GM23248 (cell line): ENCODE results near the gene GNPTAB. TPM values are rescaled to one million over a fixed set of nuclear protein-coding genes. Genes with fewer than 3 reads are reported as not detected.
"Not testable (repeated sequence)": the region's sequence is repeated elsewhere in the genome, so short reads cannot be mapped to it uniquely, and the experiment has no call there.

Experiments used
- DNase-seq: peaks from one replicate; pipeline ENCODE4 v3.0.0-alpha.2; 2015
- H2AFZ ChIP-seq: fragments of 200-600 bp; sonication (generic); 2 replicates; pipeline ENCODE4 v1.6.1; 2016; ENCODE audit warnings: antibody characterized with exemption
- H3F3A ChIP-seq: fragments of 200-600 bp; sonication (generic); 2 replicates; pipeline ENCODE4 v1.6.1; 2016; ENCODE audit warnings: mild to moderate bottlenecking, antibody characterized with exemption, mixed run types; ENCODE audit not compliant: insufficient read depth
- H3K27ac ChIP-seq: fragments of 200-600 bp; sonication (generic); 2 replicates; pipeline ENCODE4 v1.5.1; 2016; ENCODE audit warnings: mild to moderate bottlenecking
- H3K27me3 ChIP-seq: fragments of 200-600 bp; sonication (generic); replicated peaks from 2 replicates; pipeline ENCODE4 v1.6.1; 2016; ENCODE audit warnings: mild to moderate bottlenecking; ENCODE audit not compliant: insufficient read depth
- H3K36me3 ChIP-seq: fragments of 200-600 bp; sonication (generic); 2 replicates; pipeline ENCODE4 v1.6.1; 2016; ENCODE audit warnings: low read depth, mild to moderate bottlenecking
- H3K4me1 ChIP-seq: fragments of 200-600 bp; sonication (generic); 2 replicates; pipeline ENCODE4 v1.6.1; 2016; ENCODE audit warnings: mild to moderate bottlenecking; ENCODE audit not compliant: insufficient read depth
- H3K4me2 ChIP-seq: fragments of 200-600 bp; sonication (generic); one replicate; pipeline ENCODE4 v1.6.1; 2016; ENCODE audit warnings: mild to moderate bottlenecking; ENCODE audit not compliant: unreplicated experiment
- H3K4me3 ChIP-seq: fragments of 200-600 bp; sonication (generic); 2 replicates; pipeline ENCODE4 v1.5.1; 2016; ENCODE audit warnings: mild to moderate bottlenecking
- H3K79me2 ChIP-seq: fragments of 200-600 bp; sonication (generic); 2 replicates; pipeline ENCODE4 v1.6.1; 2016; ENCODE audit warnings: mild to moderate bottlenecking; ENCODE audit not compliant: insufficient read depth
- H3K9ac ChIP-seq: fragments of 200-600 bp; sonication (generic); 2 replicates; pipeline ENCODE4 v1.6.1; 2016; ENCODE audit warnings: mild to moderate bottlenecking
- H3K9me2 ChIP-seq: fragments of 200-600 bp; sonication (generic); 2 replicates; pipeline ENCODE4 v1.6.1; 2016; ENCODE audit warnings: mixed run types, mild to moderate bottlenecking, moderate library complexity; ENCODE audit not compliant: insufficient read depth
- H3K9me3 ChIP-seq: fragments of 200-600 bp; sonication (generic); one replicate; pipeline ENCODE4 v1.6.1; 2017; ENCODE audit warnings: low read depth
- H4K20me1 ChIP-seq: fragments of 200-600 bp; sonication (generic); 2 replicates; pipeline ENCODE4 v1.6.0; 2016; ENCODE audit not compliant: insufficient read depth
- EZH2 ChIP-seq: fragments of 200-600 bp; sonication (generic); IDR thresholded peaks from 2 replicates; pipeline ENCODE4 v1.6.1; 2018; ENCODE audit warnings: antibody characterized with exemption, mild to moderate bottlenecking; ENCODE audit not compliant: insufficient read depth, poor library complexity, severe bottlenecking
- EZH2phosphoT487 ChIP-seq: fragments of 200-600 bp; sonication (generic); IDR thresholded peaks from 2 replicates; pipeline ENCODE4 v1.6.1; 2018; ENCODE audit warnings: antibody characterized with exemption, moderate library complexity, mild to moderate bottlenecking, low read depth; ENCODE audit not compliant: insufficient read depth
- WGBS, 2 experiments: methylation state at CpG; one replicate each; pipeline ENCODE4 v1.1.6; 2015 to 2017; ENCODE audit warnings: low lambda C conversion rate in 2 of 2, low coverage in 1 of 2; ENCODE audit errors: missing lambda C conversion rate in 2 of 2; 5-methylcytosine and 5-hydroxymethylcytosine counted together
- in situ Hi-C: fragments of 300-500 bp; cut with MboI; formaldehyde crosslinking; loops from 2 replicates; pipeline ENCODE4 v1.15.0; 2020
- polyA plus RNA-seq: library from polyadenylated mRNA; unstranded; fragments of >200 nt; fragmentation: Nextera tagmentation; extraction: Ambion mirVana; gene quantifications from 2 replicates; pipeline ENCODE4 v1.2.1, GENCODE V29; 2016
- total RNA-seq: library from RNA; depleted of rRNA; stranded (reverse); fragments of >200 nt; shearing (Covaris generic); gene quantifications from 2 replicates; pipeline ENCODE4 v1.2.3, GENCODE V29; 2014

Gene GNPTAB
- total and polyA plus RNA-seq, 2 experiments from 2014 or later: 20.6 to 23.3 TPM

GRCh38 chr12:101859664-101860607, 29.2 kb upstream of the GNPTAB start:
- H3F3A ChIP-seq: peaks cover 43% of the 10 kb centered on the region
- H3K4me2 ChIP-seq: peak overlapping the region; percentile 22
- peak; percentile 54 for DNase-seq
- H3K9me3 ChIP-seq: no peaks in the 10 kb centered on the region
- H3K9me2 ChIP-seq: no peaks in the 10 kb centered on the region
- H3K36me3 ChIP-seq: no peaks in the 10 kb centered on the region
- peaks cover 63% of the 10 kb centered on the region for H3K4me1 ChIP-seq
- peak overlapping the region; percentile 43 for H3K27ac ChIP-seq
- H3K27me3 ChIP-seq: no peaks in the 10 kb centered on the region
- no peaks in the 10 kb centered on the region for H4K20me1 ChIP-seq
- TF ChIP-seq EZH2phosphoT487: no peak
- in situ Hi-C loops: no loop called here
- H3K9ac ChIP-seq: no peak overlapping the region
- no peak overlapping the region for H2AFZ ChIP-seq
- H3K79me2 ChIP-seq: no peaks in the 10 kb centered on the region
- H3K4me3 ChIP-seq: no peak overlapping the region

GRCh38 chr12:101858361-101858760, 27.6 kb upstream of the GNPTAB start:
- 97 to 100% methylated on average over 3 of the region's 3 CpGs for WGBS, 2 experiments

GRCh38 chr12:101857043-101857558, 26.3 kb upstream of the GNPTAB start:
- no peak overlapping the region; the same call in 1 of the 2 replicates for H3K4me3 ChIP-seq
- H3K27me3 ChIP-seq: no peaks in the 10 kb centered on the region
- H3K27ac ChIP-seq: peak overlapping the region; percentile 52
- in situ Hi-C loops: no loop called here
- H3K9me3 ChIP-seq: no peaks in the 10 kb centered on the region
- H3K79me2 ChIP-seq: no peaks in the 10 kb centered on the region
- peak overlapping the region; percentile 61 for H3K4me2 ChIP-seq
- DNase-seq: peak; percentile 87
- TF ChIP-seq EZH2 (no peak), EZH2phosphoT487 (0 out of 2 replicates have a peak, but pooled peaks have one; percentile 58)
- H3K4me1 ChIP-seq: peaks cover 60% of the 10 kb centered on the region
- H3F3A ChIP-seq: peaks cover 45% of the 10 kb centered on the region
- no peaks in the 10 kb centered on the region for H3K9me2 ChIP-seq
- H4K20me1 ChIP-seq: no peaks in the 10 kb centered on the region
- WGBS, 2 experiments: 0% methylated on average over 1 of the region's 1 CpG
- 0 out of 2 replicates have a peak overlapping the region, but pooled peaks have one; percentile 12 for H2AFZ ChIP-seq
- H3K36me3 ChIP-seq: no peaks in the 10 kb centered on the region
- H3K9ac ChIP-seq: no peak overlapping the region

More at GRCh38 chr12:101858361-101858760, 27.6 kb upstream of the GNPTAB start:
- Histone ChIP-seq H3K4me3 (no peak overlapping the region), H3K27me3 (no peaks in the 10 kb centered on the region), H3K9ac (no peak overlapping the region), H3K4me1 (peaks cover 66% of the 10 kb centered on the region), H2AFZ (no peak overlapping the region), H3K36me3 (no peaks in the 10 kb centered on the region), H3F3A (peaks cover 45% of the 10 kb centered on the region), H3K4me2 (no peak overlapping the region), H3K27ac (no peak overlapping the region), H3K9me2 (no peaks in the 10 kb centered on the region), H3K9me3 (no peaks in the 10 kb centered on the region), H4K20me1 (no peaks in the 10 kb centered on the region), H3K79me2 (no peaks in the 10 kb centered on the region)
- no peak for DNase-seq
- TF ChIP-seq EZH2phosphoT487 (no peak), EZH2 (no peak)
- in situ Hi-C loops: no loop called here

GRCh38 chr12:101856614-101857013, 25.9 kb upstream of the GNPTAB start:
- peak; percentile 14 for DNase-seq
- in situ Hi-C loops, H4K20me1 ChIP-seq, H3K9me3 ChIP-seq, H3K79me2 ChIP-seq, H2AFZ ChIP-seq, H3K36me3 ChIP-seq, H3K27me3 ChIP-seq, H3K9me2 ChIP-seq, H3K4me3 ChIP-seq, H3K9ac ChIP-seq: not testable (repeated sequence)
- Histone ChIP-seq H3K4me1 (peaks cover 59% of the 10 kb centered on the region), H3K27ac (peak overlapping the region; percentile 52), H3K4me2 (peak overlapping the region; percentile 61), H3F3A (peaks cover 45% of the 10 kb centered on the region)
- WGBS, 2 experiments: 77% methylated on average over 5 of the region's 5 CpGs
